ENCODE data around the gene ARHGAP4. TPM values are rescaled to one million over a fixed set of nuclear protein-coding genes. Genes with fewer than 3 reads are reported as not detected.

ARHGAP4 gene
- total RNA-seq (100 to 1,000 TPM; 456 to 463 TPM), total RNA-seq (66.5 to 674 (median 267) reads per million in 172 experiments)
- polyA plus RNA-seq (2013, experiment 1 of 2): 247 TPM
- polyA plus RNA-seq (2013, experiment 2 of 2): 293 TPM

GRCh38 chrX:153925739-153926551 is at the start of gene ARHGAP4:
Gene ARHGAP4 (minus strand): TSS chrX:153926264. CDS start chrX:153926202, 62 bp downstream.
- ChIA-PET POLR2A (interaction anchor here (0.7 to 7.2 kb wide), 23 partner anchors 8 to 621 kb away, joined by 3 to 196 read pairs (median 5); partner anchors contain the start of genes AVPR2, HCFC1, IDH3G and IKBKG), CTCF (interaction anchor here (0.9 to 8.3 kb wide), 5 partner anchors 11 to 22 kb away, joined by 3 to 101 read pairs (median 3); partner anchors contain the start of gene RENBP)
- ATAC-seq (ENCODE audit: poor library complexity) (no peak), DNase-seq (peak in 9 of 14 experiments; percentile 18 to 71 (median 47))
- H3K36me3 Mint-ChIP-seq (ENCODE audit: low read depth): peaks cover 51% of the 10 kb centered on the region
- H3K36me3 ChIP-seq (ENCODE audit: insufficient read depth, low read length): peaks cover 14% of the 10 kb centered on the region
- TF ChIP-seq CTCF (IDR thresholded peaks at IDR 0.05): no peak
- intact Hi-C loops (cut with DNase I, micrococcal nuclease): loop anchor here (1.0 to 2.0 kb wide), 3 partner anchors 14 to 131 kb away; partner anchors contain the start of genes IDH3G (in 1 of the 2) and SSR4 (in 1 of the 2)
- H3K27me3 Mint-ChIP-seq: no peaks in the 10 kb centered on the region
- H3K27ac Mint-ChIP-seq: peak within 1 kb of the TSS; percentile 99
- peaks cover 43% of the 10 kb centered on the region for H3K4me1 Mint-ChIP-seq (ENCODE audit: low read depth)
- H3K27ac ChIP-seq (ENCODE audit: low read depth in 1 of 2, low read length in 2 of 2): peak within 1 kb of the TSS; percentile 93 to 97
- no peaks in the 10 kb centered on the region for H3K9me3 ChIP-seq (ENCODE audit: control insufficient read depth in 1 of 2, insufficient read depth in 1 of 2, low read length in 2 of 2)
- H3K9me3 Mint-ChIP-seq: no peaks in the 10 kb centered on the region
- no peaks in the 10 kb centered on the region for H3K27me3 ChIP-seq (ENCODE audit: control insufficient read depth in 1 of 2, insufficient read depth in 2 of 2, low read length in 2 of 2)
- H3K4me1 ChIP-seq (ENCODE audit: insufficient read depth, low read length): peaks cover 70% of the 10 kb centered on the region
- peak within 1 kb of the TSS; percentile 83 for H3K4me3 ChIP-seq (ENCODE audit: low read length)
- H3K4me3 Mint-ChIP-seq: peak within 1 kb of the TSS; percentile 97

- ChIA-PET POLR2A (interaction anchor here (4.2 kb wide), 1 partner anchor 10 kb away, joined by 26 read pairs; no protein-coding TSS in a partner anchor), CTCF (interaction anchor here (0.9 to 1.0 kb wide), 2 partner anchors 28 to 39 kb away, joined by 3 read pairs; no protein-coding TSS in a partner anchor)
- no peaks in the 10 kb centered on the region for H3K27me3 Mint-ChIP-seq
Observed at GRCh38 chrX:153974726-153975286, 48.7 kb upstream of the ARHGAP4 start.

More at GRCh38 chrX:153974726-153975286, 48.7 kb upstream of the ARHGAP4 start:
- no peaks in the 10 kb centered on the region for H3K27me3 ChIP-seq (ENCODE audit: control insufficient read depth in 1 of 2, insufficient read depth in 2 of 2, low read length in 2 of 2)
- peaks cover 25% of the 10 kb centered on the region for H3K4me1 ChIP-seq (ENCODE audit: insufficient read depth, low read length)
- peak overlapping the region; percentile 25 to 40 for H3K27ac ChIP-seq (ENCODE audit: low read depth in 1 of 2, low read length in 2 of 2)
- Mint-ChIP-seq H3K27ac (peak overlapping the region; percentile 98), H3K36me3 (ENCODE audit: low read depth) (peaks cover 19% of the 10 kb centered on the region), H3K9me3 (no peaks in the 10 kb centered on the region), H3K4me3 (peak overlapping the region; percentile 38), H3K4me1 (ENCODE audit: low read depth) (peaks cover 25% of the 10 kb centered on the region)
- intact Hi-C loops (cut with DNase I, micrococcal nuclease): loop anchor here in 1 of 2 experiments (5.0 kb wide), 1 partner anchor 42 kb away; the partner anchor contains the start of gene IRAK1
- no peak overlapping the region for H3K4me3 ChIP-seq (ENCODE audit: low read length)
- ATAC-seq (ENCODE audit: poor library complexity): no peak
- no peaks in the 10 kb centered on the region for H3K36me3 ChIP-seq (ENCODE audit: insufficient read depth, low read length)
- no peaks in the 10 kb centered on the region for H3K9me3 ChIP-seq (ENCODE audit: control insufficient read depth in 1 of 2, insufficient read depth in 1 of 2, low read length in 2 of 2)
- no peak for TF ChIP-seq CTCF (IDR thresholded peaks at IDR 0.05)
- DNase-seq: peak in 2 of 14 experiments; percentile 17 to 20

All from CD4-positive, alpha-beta T cell (primary cell).